ENCODE results near the gene RNF186.
"Not testable (repeated sequence)": the region's sequence is repeated elsewhere in the genome, so short reads cannot be mapped to it uniquely, and the experiment has no call there.

The RNF186 gene

DNA sequence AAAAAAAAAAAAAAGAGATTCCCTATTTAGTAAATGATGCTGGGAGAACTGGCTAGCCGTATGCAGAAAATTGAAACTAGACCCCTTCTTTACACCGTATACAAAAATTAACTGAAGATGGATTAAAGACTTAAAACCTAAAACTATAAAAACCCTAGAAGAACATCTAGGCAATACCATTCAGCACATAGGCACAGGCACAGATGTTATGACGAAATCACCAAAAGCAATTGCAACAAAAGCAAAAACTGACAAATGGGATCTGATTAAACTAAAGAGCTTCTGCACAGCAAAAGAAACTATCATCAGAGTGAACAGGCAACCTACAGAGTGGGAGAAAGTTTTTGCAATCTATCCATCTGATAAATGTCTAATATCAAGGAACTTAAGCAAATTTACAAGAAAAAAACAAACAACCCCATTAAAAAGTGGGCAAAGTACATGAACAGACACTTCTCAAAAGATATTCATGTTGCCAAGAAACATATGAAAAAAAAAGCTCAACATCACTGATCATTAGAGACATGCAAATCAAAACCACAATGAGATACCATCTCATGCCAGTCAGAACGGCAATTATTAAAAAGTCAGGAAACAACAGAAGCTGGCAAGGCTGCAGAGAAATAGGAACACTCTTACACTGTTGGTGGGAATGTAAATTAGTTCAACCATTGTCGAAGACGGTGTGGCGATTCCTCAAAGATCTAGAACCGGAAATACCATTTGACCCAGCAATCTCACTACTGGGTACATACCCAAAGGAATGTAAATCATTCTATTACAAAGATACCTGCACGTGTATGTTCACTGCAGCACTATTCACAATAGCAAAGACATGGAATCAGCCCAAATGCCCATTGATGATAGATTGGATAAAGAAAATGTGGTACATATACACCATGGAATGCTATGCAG is 24.8 kb downstream of the RNF186 start:
- not testable (repeated sequence) for H3K9me3 Mint-ChIP-seq, H3K27me3 Mint-ChIP-seq, H3K27ac Mint-ChIP-seq, H3K4me3 Mint-ChIP-seq
- peaks cover 16% of the 10 kb centered on the region for H3K36me3 Mint-ChIP-seq
- H3K4me1 Mint-ChIP-seq: peaks cover 32% of the 10 kb centered on the region

DNA sequence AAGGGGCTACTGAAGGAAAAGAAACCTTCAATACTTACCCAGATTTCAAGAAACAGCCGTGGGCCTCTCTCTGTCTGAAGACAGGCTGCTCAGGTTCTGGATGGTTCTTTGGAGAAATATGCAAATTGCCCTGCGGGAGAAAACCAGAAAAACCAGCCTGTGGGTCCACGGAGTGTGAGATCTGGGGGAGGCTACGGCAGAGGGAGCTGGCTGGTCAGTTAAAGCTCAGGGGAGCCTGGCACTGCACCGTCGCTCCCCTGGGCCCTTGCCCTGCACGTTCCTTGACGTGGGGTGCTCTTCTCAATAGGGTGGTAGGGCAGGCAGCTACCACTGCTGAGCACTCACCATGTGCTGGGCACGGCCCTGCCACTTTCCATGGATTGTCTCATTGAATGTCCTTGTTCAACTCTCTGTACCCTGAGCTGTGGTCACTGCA is 28.1 kb downstream of the RNF186 start:
- Mint-ChIP-seq H3K9me3 (no peaks in the 10 kb centered on the region), H3K27me3 (no peaks in the 10 kb centered on the region), H3K4me1 (peaks cover 14% of the 10 kb centered on the region), H3K4me3 (no peak overlapping the region), H3K36me3 (peaks cover 12% of the 10 kb centered on the region), H3K27ac (no peak overlapping the region)

GRCh38 chr1:19785660-19786059 is 29.4 kb downstream of the RNF186 start:
- H3K4me3 Mint-ChIP-seq: no peak overlapping the region
- H3K9me3 Mint-ChIP-seq: no peaks in the 10 kb centered on the region
- H3K27me3 Mint-ChIP-seq: no peaks in the 10 kb centered on the region
- H3K36me3 Mint-ChIP-seq: peaks cover 11% of the 10 kb centered on the region
- H3K27ac Mint-ChIP-seq: no peak overlapping the region
- H3K4me1 Mint-ChIP-seq: peaks cover 8% of the 10 kb centered on the region

DNA sequence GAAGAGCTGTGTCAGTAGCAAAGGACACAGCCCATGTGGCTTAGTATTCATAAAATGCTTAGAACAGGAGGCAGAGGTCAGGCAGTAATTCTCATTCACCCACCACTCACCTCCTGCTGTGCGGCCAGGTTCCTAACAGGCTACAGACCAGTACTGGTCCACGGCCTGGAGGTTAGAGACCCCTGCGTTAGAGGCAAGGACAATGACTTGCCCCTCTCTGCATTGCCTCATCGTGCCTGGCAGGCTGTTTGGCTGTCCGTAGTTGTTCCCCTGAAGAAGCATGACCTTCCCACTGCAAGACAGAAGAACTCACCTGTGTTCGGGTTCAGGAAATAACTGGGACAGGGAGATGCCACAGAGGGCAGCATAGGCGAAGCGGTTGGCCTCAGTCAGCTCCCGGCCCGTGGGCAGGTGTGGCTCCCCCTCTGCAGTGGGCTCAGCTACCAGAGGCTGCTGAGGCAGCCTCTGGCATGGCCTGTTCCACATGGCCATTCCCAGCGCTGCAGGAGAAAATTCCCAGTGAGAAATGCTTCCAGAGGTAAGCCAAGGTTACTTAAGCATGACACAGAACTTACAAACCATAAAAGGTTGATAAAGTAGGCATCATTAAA is 34.7 kb downstream of the RNF186 start:
- H3K27me3 Mint-ChIP-seq: no peaks in the 10 kb centered on the region
- no peak overlapping the region for H3K27ac Mint-ChIP-seq
- H3K36me3 Mint-ChIP-seq: peaks cover 25% of the 10 kb centered on the region
- no peak overlapping the region for H3K4me3 Mint-ChIP-seq
- H3K9me3 Mint-ChIP-seq: no peaks in the 10 kb centered on the region
- no peaks in the 10 kb centered on the region for H3K4me1 Mint-ChIP-seq

DNA sequence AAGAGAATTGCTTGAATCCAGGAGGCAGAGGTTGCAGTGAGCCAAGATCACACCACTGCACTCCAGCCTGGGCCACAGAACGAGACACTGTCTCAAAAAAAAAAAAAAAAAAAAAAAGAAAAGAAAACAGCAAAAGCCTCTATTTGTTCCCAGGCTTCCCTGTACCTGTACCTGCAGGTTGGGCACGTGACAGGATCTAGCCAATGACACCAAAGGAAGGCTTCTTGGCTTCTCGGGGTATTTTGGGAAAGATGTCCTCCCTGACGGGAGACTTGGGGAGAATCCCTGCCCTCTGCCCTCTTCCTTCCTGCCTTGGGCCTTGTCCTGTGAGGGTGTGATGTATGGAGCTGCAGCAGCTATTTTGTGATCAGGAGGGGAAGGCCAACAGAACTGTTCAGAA is 38.1 kb downstream of the RNF186 start:
- Mint-ChIP-seq H3K36me3 (peaks cover 20% of the 10 kb centered on the region), H3K27ac (no peak overlapping the region), H3K4me3 (no peak overlapping the region), H3K27me3 (no peaks in the 10 kb centered on the region), H3K9me3 (no peaks in the 10 kb centered on the region), H3K4me1 (no peaks in the 10 kb centered on the region)

GRCh38 chr1:19776287-19776686 is 38.8 kb downstream of the RNF186 start:
- H3K27ac Mint-ChIP-seq: no peak overlapping the region
- no peaks in the 10 kb centered on the region for H3K4me1 Mint-ChIP-seq
- H3K9me3 Mint-ChIP-seq: no peaks in the 10 kb centered on the region
- no peak overlapping the region for H3K4me3 Mint-ChIP-seq
- H3K27me3 Mint-ChIP-seq: no peaks in the 10 kb centered on the region
- H3K36me3 Mint-ChIP-seq: peaks cover 19% of the 10 kb centered on the region

DNA sequence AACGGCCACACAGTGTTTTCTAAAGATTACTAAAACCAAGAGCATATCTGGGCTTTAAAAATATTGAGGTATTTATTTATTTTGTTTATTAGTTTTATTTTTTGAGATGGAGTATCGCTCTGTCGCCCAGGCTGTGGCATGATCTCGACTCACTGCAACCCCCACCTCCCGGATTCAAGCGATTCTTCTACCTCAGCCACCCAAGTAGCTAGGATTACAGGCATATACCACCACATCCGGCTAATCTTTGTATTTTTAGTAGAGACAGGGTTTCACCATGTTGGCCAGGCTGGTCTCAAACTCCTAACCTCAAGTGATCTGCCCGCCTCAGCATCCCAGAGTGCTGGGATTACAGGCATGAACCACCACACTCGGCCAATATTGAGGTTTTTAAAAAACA is 39.3 kb downstream of the RNF186 start:
- Mint-ChIP-seq H3K9me3 (no peaks in the 10 kb centered on the region), H3K4me3 (no peak overlapping the region), H3K27me3 (no peaks in the 10 kb centered on the region), H3K36me3 (peaks cover 19% of the 10 kb centered on the region), H3K27ac (no peak overlapping the region), H3K4me1 (no peaks in the 10 kb centered on the region)

DNA sequence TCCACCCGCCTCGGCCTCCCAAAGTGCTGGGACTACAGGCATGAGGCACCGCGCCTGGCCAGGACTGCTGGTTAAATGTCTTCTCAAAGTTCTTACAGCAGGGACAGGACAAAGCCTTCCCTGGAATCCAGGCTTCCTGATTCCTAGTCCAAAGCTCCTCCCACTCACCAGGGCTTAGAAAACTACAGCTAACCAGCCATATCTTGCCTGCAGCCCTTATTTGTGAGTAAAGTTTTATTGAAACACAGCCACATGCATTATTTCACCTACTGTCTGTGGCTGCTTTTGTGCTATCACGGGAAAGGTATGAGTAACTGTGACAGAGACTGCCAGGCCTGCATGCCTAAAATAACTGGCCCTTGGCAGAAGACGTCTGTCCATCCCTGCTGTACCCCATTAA is 39.8 kb downstream of the RNF186 start:
- no peaks in the 10 kb centered on the region for H3K27me3 Mint-ChIP-seq
- no peak overlapping the region for H3K27ac Mint-ChIP-seq
- H3K4me3 Mint-ChIP-seq: no peak overlapping the region
- H3K36me3 Mint-ChIP-seq: peaks cover 18% of the 10 kb centered on the region
- no peaks in the 10 kb centered on the region for H3K9me3 Mint-ChIP-seq
- no peaks in the 10 kb centered on the region for H3K4me1 Mint-ChIP-seq

- Mint-ChIP-seq H3K4me3 (no peak overlapping the region), H3K4me1 (no peaks in the 10 kb centered on the region), H3K9me3 (no peaks in the 10 kb centered on the region), H3K27me3 (no peaks in the 10 kb centered on the region), H3K36me3 (peaks cover 14% of the 10 kb centered on the region), H3K27ac (no peak overlapping the region)
Measured at GRCh38 chr1:19774180-19774785, 40.8 kb downstream of the RNF186 start.

GRCh38 chr1:19773485-19773884 is 41.6 kb downstream of the RNF186 start:
- Mint-ChIP-seq H3K4me3 (no peak overlapping the region), H3K36me3 (peaks cover 8% of the 10 kb centered on the region), H3K4me1 (no peaks in the 10 kb centered on the region), H3K27ac (no peak overlapping the region), H3K9me3 (no peaks in the 10 kb centered on the region), H3K27me3 (no peaks in the 10 kb centered on the region)

DNA sequence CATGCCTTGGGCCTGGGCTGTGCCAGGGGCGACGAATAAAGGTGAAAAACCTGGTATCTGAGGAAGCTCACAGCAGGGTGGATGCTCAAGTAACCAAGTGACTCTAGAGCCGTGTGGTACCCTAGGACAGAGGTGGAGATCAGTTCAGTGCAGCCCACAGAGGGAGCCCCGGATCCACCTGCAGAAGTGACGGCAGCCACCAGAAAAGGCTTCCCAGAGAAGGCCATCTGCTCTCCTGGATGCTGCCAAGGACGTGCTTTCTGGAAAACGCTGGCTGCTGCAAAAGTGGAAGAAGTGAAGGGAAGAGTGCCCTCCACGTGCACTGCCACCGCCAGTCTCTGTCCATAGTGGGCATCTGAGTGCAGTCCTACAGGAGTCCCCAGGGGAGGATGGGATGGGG is 43.0 kb downstream of the RNF186 start:
- H3K4me3 Mint-ChIP-seq: no peak overlapping the region
- H3K4me1 Mint-ChIP-seq: no peaks in the 10 kb centered on the region
- no peaks in the 10 kb centered on the region for H3K27me3 Mint-ChIP-seq
- no peaks in the 10 kb centered on the region for H3K9me3 Mint-ChIP-seq
- H3K36me3 Mint-ChIP-seq: peaks cover 4% of the 10 kb centered on the region
- no peak overlapping the region for H3K27ac Mint-ChIP-seq

DNA sequence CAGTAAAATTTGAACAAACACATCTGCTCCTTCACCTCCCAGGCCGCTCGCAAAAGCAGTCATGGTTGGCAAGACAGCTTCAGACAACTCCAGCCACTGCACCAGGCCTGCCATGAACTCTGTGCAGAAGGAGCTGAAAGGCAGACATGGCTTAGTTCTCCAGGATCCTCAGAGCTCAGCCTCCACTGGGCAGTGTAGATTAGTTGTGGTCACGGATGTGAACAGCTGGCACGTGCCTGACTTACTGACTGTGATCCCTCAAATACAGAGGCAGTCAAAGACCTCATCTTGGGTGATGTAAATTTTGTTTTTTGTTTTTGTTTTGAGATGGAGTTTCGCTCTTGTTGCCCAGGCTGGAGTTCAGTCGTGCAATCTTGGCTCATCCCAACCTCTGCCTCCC is 43.7 kb downstream of the RNF186 start:
- H3K4me1 Mint-ChIP-seq: no peaks in the 10 kb centered on the region
- no peaks in the 10 kb centered on the region for H3K9me3 Mint-ChIP-seq
- no peak overlapping the region for H3K27ac Mint-ChIP-seq
- H3K4me3 Mint-ChIP-seq: no peak overlapping the region
- no peaks in the 10 kb centered on the region for H3K27me3 Mint-ChIP-seq
- H3K36me3 Mint-ChIP-seq: peaks cover 8% of the 10 kb centered on the region

DNA sequence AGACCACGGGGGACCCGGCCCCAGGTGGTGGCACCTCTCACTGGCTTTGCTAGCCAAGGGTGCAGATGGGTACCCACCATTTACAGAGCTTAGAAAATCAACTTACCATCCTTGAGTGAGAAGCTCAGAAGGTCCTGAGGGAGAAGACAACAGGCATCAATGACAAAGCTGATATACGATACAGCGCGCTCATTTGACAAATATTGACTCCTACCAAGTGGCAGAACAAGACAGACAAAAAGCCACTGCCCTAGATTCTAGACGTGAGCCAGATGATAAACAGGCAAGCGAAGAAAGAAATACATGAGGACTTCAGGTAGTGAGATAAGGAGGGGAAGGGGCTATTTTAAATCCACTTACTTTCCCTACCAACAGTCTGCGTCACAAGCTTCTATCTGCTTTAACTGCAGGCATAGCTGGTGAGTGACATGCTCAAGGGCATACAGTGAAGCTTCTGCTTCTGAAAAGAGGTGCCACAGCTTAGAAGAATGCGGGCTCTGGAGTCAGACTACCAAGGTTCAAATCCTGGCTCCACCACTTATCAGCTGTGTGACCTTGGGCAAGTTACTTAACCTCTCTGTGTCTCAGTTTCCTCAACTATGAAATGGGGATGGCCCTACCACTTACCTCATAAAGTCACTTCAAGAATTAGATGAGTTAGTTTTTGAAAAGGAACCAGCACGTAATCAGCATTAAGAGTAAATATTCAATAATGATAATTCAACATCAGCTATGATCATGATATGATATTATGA is 44.5 kb downstream of the RNF186 start:
- H3K27ac Mint-ChIP-seq: no peak overlapping the region
- peaks cover 8% of the 10 kb centered on the region for H3K36me3 Mint-ChIP-seq
- H3K4me3 Mint-ChIP-seq: no peak overlapping the region
- no peaks in the 10 kb centered on the region for H3K9me3 Mint-ChIP-seq
- H3K27me3 Mint-ChIP-seq: no peaks in the 10 kb centered on the region
- H3K4me1 Mint-ChIP-seq: no peaks in the 10 kb centered on the region

- Mint-ChIP-seq H3K4me1 (no peaks in the 10 kb centered on the region), H3K36me3 (peaks cover 8% of the 10 kb centered on the region), H3K4me3 (no peak overlapping the region), H3K27ac (no peak overlapping the region), H3K27me3 (no peaks in the 10 kb centered on the region), H3K9me3 (no peaks in the 10 kb centered on the region)
Measured at GRCh38 chr1:19769211-19769932, 45.7 kb downstream of the RNF186 start.
